Testis (tissue), 2 donors: ENCODE data around the gene PPFIA4.

Experiments used
- POLR2A ChIP-seq: fragments of 450-650 bp; IDR thresholded peaks from one replicate; pipeline ENCODE4 v1.6.1; 2017; ENCODE audit warnings: antibody characterized with exemption, mild to moderate bottlenecking, moderate library complexity
- TF ChIP-seq, protein P1 (sequence below), 3 experiments: fragments of 450-650 bp in 2 of 3; fragments of 200-600 bp in 1 of 3; sonication (generic) in 1 of 3; IDR thresholded peaks; one replicate each; pipeline ENCODE4 v1.5.1; 2016 to 2019; ENCODE audit warnings: antibody characterized with exemption in 3 of 3, mild to moderate bottlenecking in 2 of 3, moderate library complexity in 1 of 3

DNA sequence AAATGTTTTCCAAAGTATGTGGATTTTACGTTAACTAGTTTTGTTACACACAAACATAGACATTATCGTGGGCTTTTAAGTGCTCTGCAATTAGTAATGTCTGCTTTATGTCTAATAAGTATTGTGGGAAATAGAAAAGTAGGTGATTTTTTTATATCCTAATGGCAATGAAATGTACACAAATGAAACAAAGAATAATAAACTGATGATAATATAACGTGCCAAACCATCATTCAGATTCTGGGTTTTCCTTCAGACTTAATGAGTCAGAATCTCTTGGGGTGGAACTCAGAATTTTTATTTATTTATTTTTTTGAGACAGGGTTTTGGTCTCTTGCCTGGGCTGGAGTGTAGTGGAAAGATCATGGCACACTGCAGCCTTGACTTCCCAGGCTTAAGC lies 17.1 kb upstream of the PPFIA4 start:
- TF ChIP-seq, protein P1, sequence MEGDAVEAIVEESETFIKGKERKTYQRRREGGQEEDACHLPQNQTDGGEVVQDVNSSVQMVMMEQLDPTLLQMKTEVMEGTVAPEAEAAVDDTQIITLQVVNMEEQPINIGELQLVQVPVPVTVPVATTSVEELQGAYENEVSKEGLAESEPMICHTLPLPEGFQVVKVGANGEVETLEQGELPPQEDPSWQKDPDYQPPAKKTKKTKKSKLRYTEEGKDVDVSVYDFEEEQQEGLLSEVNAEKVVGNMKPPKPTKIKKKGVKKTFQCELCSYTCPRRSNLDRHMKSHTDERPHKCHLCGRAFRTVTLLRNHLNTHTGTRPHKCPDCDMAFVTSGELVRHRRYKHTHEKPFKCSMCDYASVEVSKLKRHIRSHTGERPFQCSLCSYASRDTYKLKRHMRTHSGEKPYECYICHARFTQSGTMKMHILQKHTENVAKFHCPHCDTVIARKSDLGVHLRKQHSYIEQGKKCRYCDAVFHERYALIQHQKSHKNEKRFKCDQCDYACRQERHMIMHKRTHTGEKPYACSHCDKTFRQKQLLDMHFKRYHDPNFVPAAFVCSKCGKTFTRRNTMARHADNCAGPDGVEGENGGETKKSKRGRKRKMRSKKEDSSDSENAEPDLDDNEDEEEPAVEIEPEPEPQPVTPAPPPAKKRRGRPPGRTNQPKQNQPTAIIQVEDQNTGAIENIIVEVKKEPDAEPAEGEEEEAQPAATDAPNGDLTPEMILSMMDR (IDR thresholded peaks at IDR 0.05) = no peak
- TF ChIP-seq POLR2A = no peak
